GM12874 (cell line): Measurements from ENCODE around the gene COL27A1.

Source experiments
- TF ChIP-seq, protein P1 (sequence below): IDR thresholded peaks from 2 replicates; pipeline ENCODE4 v1.5.1; 2011; ENCODE audit warnings: low read depth, mild to moderate bottlenecking, control low read depth, low read length, moderate library complexity; ENCODE audit not compliant: insufficient read depth

Gene COL27A1

GRCh38 chr9:114141553-114142402 is 13.6 kb upstream of the COL27A1 start:
- TF ChIP-seq, protein P1, sequence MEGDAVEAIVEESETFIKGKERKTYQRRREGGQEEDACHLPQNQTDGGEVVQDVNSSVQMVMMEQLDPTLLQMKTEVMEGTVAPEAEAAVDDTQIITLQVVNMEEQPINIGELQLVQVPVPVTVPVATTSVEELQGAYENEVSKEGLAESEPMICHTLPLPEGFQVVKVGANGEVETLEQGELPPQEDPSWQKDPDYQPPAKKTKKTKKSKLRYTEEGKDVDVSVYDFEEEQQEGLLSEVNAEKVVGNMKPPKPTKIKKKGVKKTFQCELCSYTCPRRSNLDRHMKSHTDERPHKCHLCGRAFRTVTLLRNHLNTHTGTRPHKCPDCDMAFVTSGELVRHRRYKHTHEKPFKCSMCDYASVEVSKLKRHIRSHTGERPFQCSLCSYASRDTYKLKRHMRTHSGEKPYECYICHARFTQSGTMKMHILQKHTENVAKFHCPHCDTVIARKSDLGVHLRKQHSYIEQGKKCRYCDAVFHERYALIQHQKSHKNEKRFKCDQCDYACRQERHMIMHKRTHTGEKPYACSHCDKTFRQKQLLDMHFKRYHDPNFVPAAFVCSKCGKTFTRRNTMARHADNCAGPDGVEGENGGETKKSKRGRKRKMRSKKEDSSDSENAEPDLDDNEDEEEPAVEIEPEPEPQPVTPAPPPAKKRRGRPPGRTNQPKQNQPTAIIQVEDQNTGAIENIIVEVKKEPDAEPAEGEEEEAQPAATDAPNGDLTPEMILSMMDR = no peak

DNA sequence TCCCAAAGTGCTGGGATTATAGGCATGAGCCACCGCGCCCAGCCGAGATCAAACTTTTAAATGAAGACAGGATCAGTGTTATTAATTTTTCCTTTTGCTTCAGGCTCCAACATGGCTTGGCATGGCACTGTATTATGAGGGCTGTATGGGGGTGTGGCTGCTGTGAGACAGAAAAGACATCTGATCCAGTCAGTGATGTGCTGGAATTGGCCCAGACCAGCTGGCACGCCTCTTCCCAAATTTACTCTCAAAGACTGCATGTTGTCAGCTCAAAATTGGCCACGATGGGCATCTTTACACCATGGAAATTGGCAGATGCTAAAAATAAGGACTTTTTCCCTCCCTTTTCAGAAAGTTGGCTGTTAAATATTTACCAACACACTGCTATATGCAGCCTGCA is 12.1 kb upstream of the COL27A1 start:
- TF ChIP-seq, protein P1 = no peak

GRCh38 chr9:114146735-114147134 is 8.6 kb upstream of the COL27A1 start:
- TF ChIP-seq, protein P1 = no peak

DNA sequence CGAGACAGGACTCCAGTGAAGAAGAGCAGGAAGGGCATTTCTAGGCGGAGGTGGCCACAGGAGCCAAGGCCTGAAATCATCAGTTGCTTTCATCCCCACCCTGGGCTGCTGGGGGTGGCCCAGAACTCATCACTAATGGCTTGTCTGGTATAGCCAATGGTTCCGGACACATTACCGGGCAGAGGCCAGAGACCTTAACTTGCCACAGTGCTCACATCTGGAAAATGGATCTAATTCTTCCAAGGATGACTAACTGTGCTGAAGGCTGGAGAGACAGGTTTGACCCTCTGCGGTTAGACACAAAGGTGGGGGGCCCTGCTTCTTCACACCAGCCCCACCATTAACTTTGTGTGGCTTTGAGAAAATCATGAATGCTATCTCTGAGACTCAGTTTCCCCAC is 6.2 kb upstream of the COL27A1 start:
- TF ChIP-seq, protein P1 = no peak

DNA sequence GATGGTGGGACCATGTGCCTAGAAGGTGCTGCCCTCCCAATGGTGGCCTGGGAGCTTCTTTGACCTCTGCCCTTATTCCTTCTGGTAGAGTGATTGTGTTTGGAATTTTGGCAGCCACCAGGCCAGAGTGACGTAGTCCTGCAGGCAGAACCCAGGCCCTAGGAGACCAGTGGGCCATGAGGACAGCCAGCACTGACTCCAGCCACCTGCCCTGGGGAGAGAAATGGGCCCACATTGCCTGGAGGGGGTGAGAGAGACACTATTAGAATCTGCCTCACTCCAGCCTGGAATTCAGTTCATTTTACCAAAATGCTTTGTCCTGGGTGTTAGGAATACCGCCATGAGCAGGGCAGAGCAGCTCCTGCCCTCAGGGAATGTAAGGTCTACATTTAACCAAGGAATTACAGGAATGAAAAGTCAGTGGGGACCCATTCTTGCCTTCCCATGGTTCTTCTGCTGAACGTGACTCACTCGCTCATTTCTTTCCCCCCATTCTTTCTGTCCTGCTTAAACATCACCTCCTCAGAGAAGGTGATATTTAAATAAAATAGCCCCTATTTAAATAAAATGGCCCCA is 5.5 kb upstream of the COL27A1 start:
- TF ChIP-seq, protein P1 = no peak

DNA sequence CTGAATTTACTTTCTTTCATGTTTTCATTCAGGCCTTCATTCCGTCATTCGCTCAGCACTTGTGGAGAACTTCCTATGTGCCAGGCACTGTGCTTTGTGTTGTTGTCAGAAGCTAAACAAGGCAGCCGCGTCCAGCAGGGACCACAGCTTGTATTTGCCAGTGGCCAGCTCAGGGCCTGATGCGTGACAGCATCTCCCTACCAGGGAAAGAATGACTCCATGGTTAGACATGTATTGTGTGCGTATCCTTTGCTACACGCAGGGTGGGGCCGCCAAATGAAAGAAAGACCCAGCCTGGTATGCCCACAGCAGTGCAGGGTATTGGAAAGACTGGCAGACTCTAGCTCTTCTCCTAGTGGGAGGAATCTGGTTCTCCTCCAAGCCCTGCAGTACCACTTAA is 4.7 kb upstream of the COL27A1 start:
- TF ChIP-seq, protein P1 = no peak

DNA sequence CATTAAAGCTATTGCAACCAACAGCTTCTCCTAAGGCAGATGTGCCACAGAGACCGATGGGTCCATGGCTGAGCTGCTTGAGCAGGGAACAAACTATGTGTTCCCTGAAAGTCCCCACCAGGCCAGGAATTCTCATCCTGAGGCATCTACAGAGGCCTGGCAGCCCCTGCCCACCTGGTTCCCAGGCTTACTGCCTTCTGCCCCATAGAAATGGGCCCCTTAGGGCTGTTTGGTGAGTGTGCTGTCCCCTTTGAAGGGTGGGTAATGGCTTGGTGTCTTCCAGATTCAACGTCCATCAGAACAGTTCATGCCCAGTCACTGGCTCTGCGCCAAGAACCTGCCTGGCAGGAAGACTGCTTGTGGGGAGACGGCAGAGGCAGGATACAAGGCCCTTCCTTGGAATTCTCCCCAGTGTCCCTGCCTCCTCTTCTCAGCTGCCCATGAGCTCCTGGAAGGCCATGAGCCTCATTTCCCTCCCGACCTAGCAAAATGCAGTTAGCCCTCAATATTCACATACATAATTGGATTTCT is 3.8 kb upstream of the COL27A1 start:
- TF ChIP-seq, protein P1 = no peak
